OCI-LY1 (cell line): ENCODE data around the gene KPNA3.

Experiments used
- CTCF ChIP-seq: fragments of 200-600 bp; sonication (generic), shearing (Covaris generic); IDR thresholded peaks from 2 replicates; pipeline ENCODE4 v1.5.1; 2017; ENCODE audit warnings: mild to moderate bottlenecking, antibody characterized with exemption, low read length, moderate library complexity, mixed read lengths
- EZH2 ChIP-seq: fragments of 200-600 bp; sonication (generic), shearing (Covaris generic); IDR thresholded peaks from 2 replicates; pipeline ENCODE4 v1.8.0; 2017; ENCODE audit warnings: borderline replicate concordance, mixed run types, mild to moderate bottlenecking, antibody characterized with exemption, low read length, moderate library complexity, mixed read lengths

GRCh38 chr13:49827336-49827735 lies 34.9 kb upstream of the KPNA3 start:
- TF ChIP-seq CTCF = no peak
- no peak for TF ChIP-seq EZH2
